B cell (primary cell): ENCODE measurements around the gene NTN1. TPM values are rescaled to one million over a fixed set of nuclear protein-coding genes. Genes with fewer than 3 reads are reported as not detected.
A peak's percentile ranks its signal among the peaks of the same experiment; 100 is the strongest.

Source experiments
- ATAC-seq: fragments of 200-7000 bp; cut with Tn5 transposase; one replicate; pipeline ENCODE4 v1.10.0; 2021; ENCODE audit warnings: low read depth, mild to moderate bottlenecking, moderate number of reproducible peaks, moderate library complexity
- CTCF ChIA-PET: fragments of 350-600 bp; sonication (Branson Sonifier 250); formaldehyde crosslinking; loops from one replicate; lab custom pipeline; 2021; ENCODE audit warnings: antibody characterized with exemption, inconsistent platforms; lab: Charles Lee
- POLR2A ChIA-PET: fragments of 350-600 bp; sonication (Branson Sonifier 250); formaldehyde crosslinking; loops from one replicate; lab custom pipeline; 2021; ENCODE audit warnings: antibody characterized with exemption; lab: Charles Lee
- DNase-seq: peaks from one replicate; pipeline ENCODE4 v3.0.0; 2013
- H2AFZ ChIP-seq: 2 replicates; pipeline ENCODE4 v1.6.1; 2012; ENCODE audit warnings: mild to moderate bottlenecking, low read depth, low read length; ENCODE audit not compliant: insufficient read depth, poor library complexity, severe bottlenecking
- H3K27ac ChIP-seq, 2 donors: 1 replicate in 1 of 2; 2 replicates in 1 of 2; pipeline ENCODE4 v1.5.1; 2012 to 2013; ENCODE audit warnings: low read length in 2 of 2, mild to moderate bottlenecking in 2 of 2, moderate library complexity in 1 of 2
- H3K27me3 ChIP-seq, 4 experiments: fragments of 200-600 bp in 1 of 4; sonication (generic) in 1 of 4; replicated peaks in 1 of 4; 1 replicate in 2 of 4; 2 replicates in 2 of 4; pipeline versions ENCODE4 v1.6.1 to v1.7.0; 2013 to 2016; ENCODE audit warnings: low read length in 3 of 4, mild to moderate bottlenecking in 2 of 4, mixed read lengths in 1 of 4, moderate library complexity in 1 of 4; ENCODE audit not compliant: insufficient read depth in 4 of 4, control insufficient read depth in 3 of 4; ENCODE audit errors: control extremely low read depth in 1 of 4
- H3K36me3 ChIP-seq, 2 experiments: replicated peaks in 1 of 2; 1 replicate in 1 of 2; 2 replicates in 1 of 2; pipeline versions ENCODE4 v1.6.1 to v1.7.1; 2013; ENCODE audit warnings: low read length in 1 of 2; ENCODE audit not compliant: insufficient read depth in 2 of 2, control insufficient read depth in 1 of 2; ENCODE audit errors: control extremely low read depth in 1 of 2, extremely low read depth in 1 of 2
- H3K4me1 ChIP-seq, 2 donors: fragments of 200-600 bp in 1 of 2; sonication (generic) in 1 of 2; 1 replicate in 1 of 2; 2 replicates in 1 of 2; pipeline versions ENCODE4 v1.5.1 to v1.6.1; 2013 to 2017; ENCODE audit warnings: low read length in 2 of 2; ENCODE audit not compliant: control insufficient read depth in 2 of 2, insufficient read depth in 2 of 2
- H3K4me2 ChIP-seq: replicated peaks from 2 replicates; pipeline ENCODE3; 2012; ENCODE audit warnings: mild to moderate bottlenecking, low read depth, low read length; ENCODE audit not compliant: poor library complexity, severe bottlenecking
- H3K4me3 ChIP-seq, 5 experiments: fragments of 200-600 bp in 1 of 5; sonication (generic) in 1 of 5; 1 replicate in 3 of 5; 2 replicates in 2 of 5; pipeline versions ENCODE4 v1.5.1 to v1.7.0; 2011 to 2016; ENCODE audit warnings: low read length in 4 of 5, mild to moderate bottlenecking in 4 of 5, low read depth in 2 of 5, control low read depth in 1 of 5, moderate library complexity in 1 of 5; ENCODE audit not compliant: insufficient read depth in 1 of 5; ENCODE audit errors: control extremely low read depth in 1 of 5, extremely low read depth in 1 of 5
- H3K79me2 ChIP-seq: fragments of 200-600 bp; sonication (generic); one replicate; pipeline ENCODE4 v1.6.0; 2016; ENCODE audit warnings: low read length; ENCODE audit not compliant: control insufficient read depth, insufficient read depth
- H3K9ac ChIP-seq: fragments of 200-600 bp; sonication (generic); 2 replicates; pipeline ENCODE4 v1.6.1; 2017; ENCODE audit warnings: mild to moderate bottlenecking, low read length, moderate library complexity
- H3K9me3 ChIP-seq, 3 donors: one replicate each; pipeline versions ENCODE4 v1.6.1 to v1.7.1; 2013; ENCODE audit warnings: low read length in 2 of 3; ENCODE audit not compliant: control insufficient read depth in 2 of 3, insufficient read depth in 1 of 3; ENCODE audit errors: control extremely low read depth in 1 of 3
- H4K20me1 ChIP-seq: 2 replicates; pipeline ENCODE4 v1.6.0; 2012; ENCODE audit warnings: mild to moderate bottlenecking, low read length; ENCODE audit not compliant: insufficient read depth, control insufficient read depth, poor library complexity, severe bottlenecking
- H3K27ac Mint-ChIP-seq: one replicate; pipeline ENCODE4 v1.8.0; 2021; ENCODE audit warnings: mixed read lengths
- H3K27me3 Mint-ChIP-seq: one replicate; pipeline ENCODE4 v1.8.0; 2021; ENCODE audit warnings: mixed read lengths
- H3K4me1 Mint-ChIP-seq: one replicate; pipeline ENCODE4 v1.8.0; 2021; ENCODE audit warnings: mixed read lengths
- H3K4me3 Mint-ChIP-seq: one replicate; pipeline ENCODE4 v1.8.0; 2021; ENCODE audit warnings: mixed read lengths
- H3K9me3 Mint-ChIP-seq: one replicate; pipeline ENCODE4 v1.8.0; 2022; ENCODE audit warnings: mixed read lengths; ENCODE audit not compliant: insufficient read depth
- EZH2 ChIP-seq: IDR thresholded peaks from 2 replicates; pipeline ENCODE4 v1.6.1; 2012; ENCODE audit warnings: borderline replicate concordance, low read depth, mild to moderate bottlenecking, moderate library complexity, low read length; ENCODE audit not compliant: insufficient read depth, poor library complexity, severe bottlenecking
- WGBS: methylation state at CpG from one replicate; pipeline ENCODE4 v1.1.5; 2013; ENCODE audit warnings: missing lambda C conversion rate; ENCODE audit not compliant: insufficient coverage; 5-methylcytosine and 5-hydroxymethylcytosine counted together
- intact Hi-C: fragments of 100-400 bp; cut with micrococcal nuclease; formaldehyde crosslinking; loops from one replicate; pipeline ENCODE4 v1.10.0; 2022
- polyA plus RNA-seq: library from polyadenylated mRNA; depleted of rRNA; stranded (reverse); fragments of >200 nt; gene quantifications from 2 replicates; pipeline ENCODE4 v1.2.3, GENCODE V29; 2012
- total RNA-seq, 2 donors: library from RNA; stranded (reverse); fragments of 120-200 nt in 1 of 2; gene quantifications; 1 replicate in 1 of 2; 2 replicates in 1 of 2; pipeline versions ENCODE4 v1.2.3 to v1.2.4, GENCODE V29; 2013 to 2022
- TF ChIP-seq, protein P1 (sequence below): fragments of 200-600 bp; IDR thresholded peaks from one replicate; pipeline ENCODE4 v1.8.0; 2022; ENCODE audit warnings: antibody characterized with exemption, mild to moderate bottlenecking

NTN1 gene
- total and polyA plus RNA-seq, 2 donors (not counting 1 experiment from before 2014, with no cell fraction given), result 0.10 to 0.25 TPM

DNA sequence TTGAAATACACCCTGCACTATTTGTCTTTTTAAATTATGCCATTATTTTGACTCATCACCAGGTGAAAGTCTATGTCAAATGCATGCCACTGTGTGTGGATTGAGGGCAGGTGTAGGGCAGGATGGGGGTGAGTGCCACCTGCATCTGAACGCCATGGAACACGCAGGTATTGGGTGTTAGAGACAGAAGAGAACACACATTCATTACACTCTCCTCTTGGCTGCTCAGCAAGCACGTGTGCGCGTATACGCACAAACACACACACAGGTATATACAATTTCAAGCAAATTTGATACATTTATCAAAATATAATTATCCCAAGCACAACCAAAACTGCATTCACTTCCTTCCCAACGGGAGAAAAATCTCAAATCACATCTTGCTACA lies 268.9 kb downstream of the NTN1 start:
- Histone ChIP-seq H4K20me1 (no peaks in the 10 kb centered on the region), H3K9ac (no peak overlapping the region), H3K4me2 (peak overlapping the region; percentile 26), H2AFZ (no peak overlapping the region), H3K9me3 (no peaks in the 10 kb centered on the region), H3K79me2 (peaks cover 10% of the 10 kb centered on the region), H3K4me1 (peaks cover 12 to 13% of the 10 kb centered on the region in 2 donors), H3K36me3 (no peaks in the 10 kb centered on the region), H3K27me3 (no peaks in the 10 kb centered on the region), H3K4me3 (no peak overlapping the region), H3K27ac (peak overlapping the region in 1 of 2 donors; percentile 44)
- no peaks in the 10 kb centered on the region for H3K9me3 Mint-ChIP-seq
- peak overlapping the region; percentile 51 for H3K27ac Mint-ChIP-seq
- peak overlapping the region; percentile 24 for H3K4me3 Mint-ChIP-seq
- no peak for DNase-seq
- H3K27me3 Mint-ChIP-seq, result no peaks in the 10 kb centered on the region
- TF ChIP-seq, protein P1, sequence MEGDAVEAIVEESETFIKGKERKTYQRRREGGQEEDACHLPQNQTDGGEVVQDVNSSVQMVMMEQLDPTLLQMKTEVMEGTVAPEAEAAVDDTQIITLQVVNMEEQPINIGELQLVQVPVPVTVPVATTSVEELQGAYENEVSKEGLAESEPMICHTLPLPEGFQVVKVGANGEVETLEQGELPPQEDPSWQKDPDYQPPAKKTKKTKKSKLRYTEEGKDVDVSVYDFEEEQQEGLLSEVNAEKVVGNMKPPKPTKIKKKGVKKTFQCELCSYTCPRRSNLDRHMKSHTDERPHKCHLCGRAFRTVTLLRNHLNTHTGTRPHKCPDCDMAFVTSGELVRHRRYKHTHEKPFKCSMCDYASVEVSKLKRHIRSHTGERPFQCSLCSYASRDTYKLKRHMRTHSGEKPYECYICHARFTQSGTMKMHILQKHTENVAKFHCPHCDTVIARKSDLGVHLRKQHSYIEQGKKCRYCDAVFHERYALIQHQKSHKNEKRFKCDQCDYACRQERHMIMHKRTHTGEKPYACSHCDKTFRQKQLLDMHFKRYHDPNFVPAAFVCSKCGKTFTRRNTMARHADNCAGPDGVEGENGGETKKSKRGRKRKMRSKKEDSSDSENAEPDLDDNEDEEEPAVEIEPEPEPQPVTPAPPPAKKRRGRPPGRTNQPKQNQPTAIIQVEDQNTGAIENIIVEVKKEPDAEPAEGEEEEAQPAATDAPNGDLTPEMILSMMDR, result no peak
- TF ChIP-seq EZH2, result no peak
- CTCF ChIA-PET, result interaction anchor here (1.6 kb wide), 1 partner anchor 292 kb away, joined by 3 read pairs; no protein-coding TSS in a partner anchor
- intact Hi-C loops, result no loop called here
- POLR2A ChIA-PET, result no interaction called here
- WGBS, result 70% methylated on average over 5 of the region's 7 CpGs
- H3K4me1 Mint-ChIP-seq, result peaks cover 25% of the 10 kb centered on the region
- no peak for ATAC-seq

DNA sequence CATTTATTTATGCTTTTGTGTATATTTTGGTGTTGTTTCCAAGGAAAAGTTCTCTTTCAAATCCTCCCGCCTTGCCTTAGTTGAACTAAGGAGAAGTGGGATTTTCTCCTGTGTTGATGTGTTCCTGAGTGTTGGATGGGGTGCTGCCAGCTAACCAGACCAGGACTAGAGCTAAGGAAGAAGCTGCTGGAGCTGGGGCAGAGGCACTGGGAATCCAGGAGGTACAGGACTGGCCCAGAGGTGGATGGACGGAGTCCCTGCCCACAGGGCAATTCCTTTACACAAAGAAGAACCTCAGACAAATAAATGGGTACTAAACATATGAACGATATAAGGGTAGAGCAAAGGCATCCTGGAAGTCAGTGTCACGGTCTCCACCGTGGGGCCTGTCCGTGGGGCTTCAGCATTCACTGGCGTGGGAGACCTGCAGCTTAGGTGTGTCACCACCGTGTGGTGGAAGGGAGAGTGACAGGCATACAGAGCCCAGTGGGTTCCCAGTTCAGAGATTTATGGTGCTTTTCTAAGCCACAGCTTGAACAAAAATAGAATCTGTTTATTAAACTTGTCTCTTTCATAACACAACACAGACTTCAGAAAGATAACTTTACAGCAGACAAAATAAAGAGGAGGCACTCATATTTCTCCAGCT lies 270.7 kb downstream of the NTN1 start:
- H3K4me1 ChIP-seq, result peaks cover 12 to 13% of the 10 kb centered on the region in 2 donors
- CTCF ChIA-PET, result interaction anchor here (0.5 to 1.6 kb wide), 6 partner anchors 35 to 558 kb away, joined by 3 to 4 read pairs (median 3); no protein-coding TSS in a partner anchor
- no peaks in the 10 kb centered on the region for H3K9me3 Mint-ChIP-seq
- no peak overlapping the region for H3K27ac Mint-ChIP-seq
- 28% methylated on average over 4 of the region's 8 CpGs for WGBS
- POLR2A ChIA-PET, result no interaction called here
- intact Hi-C loops, result no loop called here
- no peaks in the 10 kb centered on the region for H3K27me3 Mint-ChIP-seq
- H3K4me1 Mint-ChIP-seq, result peaks cover 25% of the 10 kb centered on the region
- no peaks in the 10 kb centered on the region for H4K20me1 ChIP-seq
- H3K4me3 ChIP-seq, result no peak overlapping the region
- H3K4me3 Mint-ChIP-seq, result no peak overlapping the region
- no peaks in the 10 kb centered on the region for H3K27me3 ChIP-seq
- H3K4me2 ChIP-seq, result no peak overlapping the region
- H3K79me2 ChIP-seq, result peaks cover 7% of the 10 kb centered on the region
- no peak for TF ChIP-seq EZH2
- TF ChIP-seq, protein P1, result peak; percentile 64
- ATAC-seq (peak; percentile 64), DNase-seq (peak; percentile 40)
- H3K9me3 ChIP-seq, result no peaks in the 10 kb centered on the region
- no peak overlapping the region for H3K9ac ChIP-seq
- H2AFZ ChIP-seq, result no peak overlapping the region
- H3K36me3 ChIP-seq, result no peaks in the 10 kb centered on the region
- no peak overlapping the region for H3K27ac ChIP-seq
